ENCODE measurements around the gene PRRX2.

Gene PRRX2

GRCh38 chr9:129703667-129704355 is 38.4 kb downstream of the PRRX2 start:
- no peak for DNase-seq (ENCODE audit: low read depth in 1 of 2, low spot score in 1 of 2)

GRCh38 chr9:129704807-129705206 is 39.4 kb downstream of the PRRX2 start:
- DNase-seq (ENCODE audit: low read depth in 1 of 2, low spot score in 1 of 2) = no peak

- no peak for DNase-seq (ENCODE audit: low read depth in 1 of 2, low spot score in 1 of 2)
Measured at GRCh38 chr9:129708793-129709192, 43.3 kb downstream of the PRRX2 start.

- no peak for DNase-seq (ENCODE audit: low read depth in 1 of 2, low spot score in 1 of 2)
Measured at GRCh38 chr9:129709438-129710168, 44.2 kb downstream of the PRRX2 start.

GRCh38 chr9:129710169-129710453 is 44.7 kb downstream of the PRRX2 start:
- no peak for DNase-seq (ENCODE audit: low read depth in 1 of 2, low spot score in 1 of 2)

- DNase-seq (ENCODE audit: low read depth in 1 of 2, low spot score in 1 of 2) = no peak
Measured at GRCh38 chr9:129712634-129713401, 47.4 kb downstream of the PRRX2 start.

- DNase-seq (ENCODE audit: low read depth in 1 of 2, low spot score in 1 of 2) = no peak
Measured at GRCh38 chr9:129713402-129713679, 47.9 kb downstream of the PRRX2 start.

- no peak for DNase-seq (ENCODE audit: low read depth in 1 of 2, low spot score in 1 of 2)
Measured at GRCh38 chr9:129714511-129715061, 49.1 kb downstream of the PRRX2 start.

- no peak for DNase-seq (ENCODE audit: low read depth in 1 of 2, low spot score in 1 of 2)
Measured at GRCh38 chr9:129716091-129716490, 50.6 kb downstream of the PRRX2 start.

GRCh38 chr9:129717991-129718390 is 52.5 kb downstream of the PRRX2 start:
- no peak for DNase-seq (ENCODE audit: low read depth in 1 of 2, low spot score in 1 of 2)

- no peak for DNase-seq (ENCODE audit: low read depth in 1 of 2, low spot score in 1 of 2)
Measured at GRCh38 chr9:129718647-129719046, 53.2 kb downstream of the PRRX2 start.

- DNase-seq (ENCODE audit: low read depth in 1 of 2, low spot score in 1 of 2) = no peak
Measured at GRCh38 chr9:129719135-129719534, 53.7 kb downstream of the PRRX2 start.

GRCh38 chr9:129720181-129720864 is 54.9 kb downstream of the PRRX2 start:
- DNase-seq (ENCODE audit: low read depth in 1 of 2, low spot score in 1 of 2) = no peak

GRCh38 chr9:129720865-129721545 is 55.6 kb downstream of the PRRX2 start:
- no peak for DNase-seq (ENCODE audit: low read depth in 1 of 2, low spot score in 1 of 2)

- no peak for DNase-seq (ENCODE audit: low read depth in 1 of 2, low spot score in 1 of 2)
Measured at GRCh38 chr9:129722913-129723312, 57.5 kb downstream of the PRRX2 start.

- DNase-seq (ENCODE audit: low read depth in 1 of 2, low spot score in 1 of 2) = no peak
Measured at GRCh38 chr9:129724456-129725190, 59.2 kb downstream of the PRRX2 start.

GRCh38 chr9:129725795-129726251 is 60.4 kb downstream of the PRRX2 start:
- DNase-seq (ENCODE audit: low read depth in 1 of 2, low spot score in 1 of 2) = no peak

GRCh38 chr9:129726322-129727160 is 61.1 kb downstream of the PRRX2 start:
- DNase-seq (ENCODE audit: low read depth in 1 of 2, low spot score in 1 of 2) = peak; percentile 31 to 35

GRCh38 chr9:129728744-129729143 is 63.3 kb downstream of the PRRX2 start:
- DNase-seq (ENCODE audit: low read depth in 1 of 2, low spot score in 1 of 2) = no peak

Measured in activated T-helper 1 cell treated with anti-CD3 and anti-CD28 coated beads, Interleukin-2, amount 50 U/mL, for 16 hours (primary cell).